Right atrium auricular region (tissue), 2 donors: ENCODE data around the gene UNC45A. TPM values are rescaled to one million over a fixed set of nuclear protein-coding genes. Genes with fewer than 3 reads are reported as not detected.

ENCODE experiments used
- DNase-seq: peaks from one replicate; pipeline ENCODE4 v3.0.0-alpha.2; 2019; ENCODE audit warnings: low spot score
- H3K27ac ChIP-seq, 2 donors: fragments of 200-600 bp; sonication (generic); 1 replicate in 1 of 2; 2 replicates in 1 of 2; pipeline ENCODE4 v1.5.1; 2016 to 2019
- H3K27me3 ChIP-seq, 2 donors: fragments of 200-600 bp; sonication (generic); one replicate each; pipeline versions ENCODE4 v1.5.1 to v1.6.0; 2017 to 2019
- H3K36me3 ChIP-seq: fragments of 200-600 bp; sonication (generic); one replicate; pipeline ENCODE4 v1.5.1; 2016
- H3K4me1 ChIP-seq, 2 donors: fragments of 200-600 bp; sonication (generic); one replicate each; pipeline versions ENCODE4 v1.5.1 to v1.6.0; 2017 to 2019
- H3K4me3 ChIP-seq, 2 donors: fragments of 200-600 bp; sonication (generic); 1 replicate in 1 of 2; 2 replicates in 1 of 2; pipeline ENCODE4 v1.5.1; 2017 to 2019; ENCODE audit warnings: mild to moderate bottlenecking in 1 of 2, moderate library complexity in 1 of 2
- H3K9me3 ChIP-seq, 2 donors: fragments of 200-600 bp; sonication (generic); one replicate each; pipeline ENCODE4 v1.5.1; 2019
- CTCF ChIP-seq, 2 donors: fragments of 200-600 bp; sonication (generic); IDR thresholded peaks; one replicate each; pipeline ENCODE4 v1.5.1; 2019; ENCODE audit warnings: antibody characterized with exemption in 2 of 2
- total RNA-seq, 2 donors: library from RNA; depleted of rRNA; stranded (reverse); fragments of >200 nt; gene quantifications; one replicate each; pipeline ENCODE4 v1.1.0, GENCODE V29; 2016

UNC45A gene
- total RNA-seq, 2 donors from 2014 or later, result 17.4 to 19.0 TPM

GRCh38 chr15:90972133-90972532 is 37.0 kb downstream of the UNC45A start:
- TF ChIP-seq CTCF (IDR thresholded peaks at IDR 0.05), result no peak
- Histone ChIP-seq H3K27me3 (no peaks in the 10 kb centered on the region), H3K4me3 (no peak overlapping the region), H3K9me3 (no peaks in the 10 kb centered on the region), H3K27ac (no peak overlapping the region), H3K36me3 (no peaks in the 10 kb centered on the region), H3K4me1 (no peaks in the 10 kb centered on the region)
- no peak for DNase-seq

- DNase-seq, result no peak
- Histone ChIP-seq H3K4me1 (no peaks in the 10 kb centered on the region), H3K36me3 (no peaks in the 10 kb centered on the region), H3K9me3 (no peaks in the 10 kb centered on the region), H3K27ac (no peak overlapping the region), H3K27me3 (no peaks in the 10 kb centered on the region), H3K4me3 (no peak overlapping the region)
- no peak for TF ChIP-seq CTCF (IDR thresholded peaks at IDR 0.05)
These were observed 39.1 kb downstream of the UNC45A start for GRCh38 chr15:90974216-90974615.

- Histone ChIP-seq H3K27me3 (no peaks in the 10 kb centered on the region), H3K36me3 (no peaks in the 10 kb centered on the region)
- no peak for TF ChIP-seq CTCF (IDR thresholded peaks at IDR 0.05)
These were observed 44.5 kb downstream of the UNC45A start for GRCh38 chr15:90979582-90979981.

GRCh38 chr15:90981681-90982080 is 46.6 kb downstream of the UNC45A start:
- no peak for DNase-seq
- no peak overlapping the region for H3K27ac ChIP-seq
- TF ChIP-seq CTCF (IDR thresholded peaks at IDR 0.05), result no peak
- no peaks in the 10 kb centered on the region for H3K27me3 ChIP-seq
- H3K36me3 ChIP-seq, result no peaks in the 10 kb centered on the region
- no peaks in the 10 kb centered on the region for H3K9me3 ChIP-seq
- no peaks in the 10 kb centered on the region for H3K4me1 ChIP-seq
- no peak overlapping the region for H3K4me3 ChIP-seq

More at GRCh38 chr15:90979582-90979981, 44.5 kb downstream of the UNC45A start:
- no peak overlapping the region for H3K27ac ChIP-seq
- DNase-seq, result no peak
- no peaks in the 10 kb centered on the region for H3K4me1 ChIP-seq
- H3K9me3 ChIP-seq, result no peaks in the 10 kb centered on the region
- no peak overlapping the region for H3K4me3 ChIP-seq

- Histone ChIP-seq H3K27ac (no peak overlapping the region), H3K36me3 (no peaks in the 10 kb centered on the region)
- TF ChIP-seq CTCF (IDR thresholded peaks at IDR 0.05), result no peak
These were observed 47.0 kb downstream of the UNC45A start for GRCh38 chr15:90982135-90982534.

GRCh38 chr15:90986790-90987507 is 51.9 kb downstream of the UNC45A start:
- Histone ChIP-seq H3K27ac (no peak overlapping the region), H3K4me1 (no peaks in the 10 kb centered on the region), H3K4me3 (no peak overlapping the region), H3K36me3 (no peaks in the 10 kb centered on the region), H3K27me3 (no peaks in the 10 kb centered on the region), H3K9me3 (no peaks in the 10 kb centered on the region)
- no peak for TF ChIP-seq CTCF (IDR thresholded peaks at IDR 0.05)
- DNase-seq, result no peak

More at GRCh38 chr15:90982135-90982534, 47.0 kb downstream of the UNC45A start:
- Histone ChIP-seq H3K4me1 (no peaks in the 10 kb centered on the region), H3K27me3 (no peaks in the 10 kb centered on the region), H3K4me3 (no peak overlapping the region), H3K9me3 (no peaks in the 10 kb centered on the region)
- no peak for DNase-seq
